Pancreas (tissue), 10 donors: ENCODE results near the gene CER1. TPM values are rescaled to one million over a fixed set of nuclear protein-coding genes. Genes with fewer than 3 reads are reported as not detected.

Source experiments
- ATAC-seq, 4 donors: fragments of 200-7000 bp; cut with Tn5 transposase; one replicate each; pipeline versions ENCODE4 v1.8.0 to v1.9.1; 2020; ENCODE audit warnings: mild to moderate bottlenecking in 4 of 4, moderate library complexity in 4 of 4
- DNase-seq, 6 donors: peaks; one replicate each; pipeline ENCODE4 v3.0.0-alpha.2; 2020
- FAIRE-seq: peaks from 2 replicates; lab custom pipeline; 2012; peaks lifted over from hg19 to GRCh38; lab: Jason Lieb, UNC
- H3K27ac ChIP-seq, 4 donors: fragments of 200-600 bp; sonication (generic); 1 replicate in 3 of 4; 2 replicates in 1 of 4; pipeline versions ENCODE4 v1.5.0 to v1.8.0; 2020
- H3K27me3 ChIP-seq, 4 donors: fragments of 200-600 bp; one replicate each; pipeline ENCODE4 v1.8.0; 2021
- H3K36me3 ChIP-seq, 3 donors: fragments of 200-600 bp; sonication (generic) in 1 of 3; one replicate each; pipeline versions ENCODE4 v1.5.0 to v1.8.0; 2020 to 2021
- H3K4me1 ChIP-seq, 3 donors: fragments of 200-600 bp; one replicate each; pipeline ENCODE4 v1.8.0; 2021
- H3K4me3 ChIP-seq, 4 donors: fragments of 200-600 bp; sonication (generic) in 2 of 4; one replicate each; pipeline versions ENCODE4 v1.5.0 to v1.8.0; 2020 to 2021
- H3K9me3 ChIP-seq, 4 donors: fragments of 200-600 bp; one replicate each; pipeline ENCODE4 v1.8.0; 2021
- WGBS, 2 donors: extraction: QIAGEN DNeasy Blood & Tissue Kit; methylation state at CpG; one replicate each; pipeline ENCODE4 v1.1.7; 2013; 5-methylcytosine and 5-hydroxymethylcytosine counted together
- intact Hi-C, 3 donors: fragments of 100-400 bp; cut with DNase I; formaldehyde crosslinking; loops; one replicate each; pipeline versions ENCODE4 v1.11.1 to v1.14.2; 2022
- polyA plus RNA-seq, 2 donors: library from polyadenylated mRNA; stranded (reverse); fragments of 200-250 nt; gene quantifications; one replicate each; pipeline ENCODE4 v1.2.3, GENCODE V29; 2013
- total RNA-seq, 6 donors: library from RNA; stranded (reverse); fragmentation: NEBNext Ultra II Directional in 4 of 6; extraction: Animal tissue kit (Norgen Biotek cat#: 25700) in 4 of 6; gene quantifications; one replicate each; pipeline versions ENCODE4 v1.2.1 to v1.2.4, GENCODE V29; 2021 to 2023
- TF ChIP-seq, protein P1 (sequence below), 4 donors: fragments of 200-600 bp; sonication (generic) in 3 of 4; IDR thresholded peaks; one replicate each; pipeline versions ENCODE4 v1.5.0 to v1.8.0; 2021; ENCODE audit warnings: antibody characterized with exemption in 4 of 4
- donor health status: healthy with polysubstance abuse.
- donor health status: DM: no; HTN: no; CAD: no; lungs with moderate emphysema.
- donor health status: DM: no; HTN: no; CAD: no.
- donor health status: control.
- donor health status: control.
- donor health status: Bipolar disorder and iron deficiency.
- donor health status: DM: yes; HTN: yes; CAD: no.
- donor health status: DM: no; HTN: no; CAD: no.
- donor health status: DM: no; HTN: no; CAD: no.
- donor health status: DM: yes; HTN: yes; CAD: no.

Gene CER1
- total and polyA plus RNA-seq, 8 donors, result 0.12 TPM; not detected in 7

DNA sequence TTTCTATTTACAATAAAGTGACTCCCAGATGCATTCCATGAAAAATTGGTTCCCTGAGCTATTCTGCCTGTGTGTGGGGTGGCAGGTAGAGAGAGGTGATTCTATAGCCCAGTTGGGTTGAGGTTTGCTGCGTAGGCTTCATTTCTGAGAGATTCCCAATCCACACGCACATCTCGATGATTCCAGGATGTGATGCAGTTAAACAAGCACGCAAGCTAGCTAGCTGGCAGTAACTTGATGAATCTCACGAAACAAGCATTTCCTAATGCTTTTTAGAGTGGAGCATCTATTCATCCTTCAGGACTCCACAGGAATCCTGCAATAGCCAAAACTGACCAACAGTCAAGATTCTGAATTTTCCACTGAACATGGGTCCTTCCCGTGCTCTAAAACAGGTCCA is 43.8 kb upstream of the CER1 start:
- ATAC-seq (no peak), FAIRE-seq (no peak), DNase-seq (no peak)
- Histone ChIP-seq H3K4me3 (no peak overlapping the region), H3K4me1 (no peaks in the 10 kb centered on the region), H3K27ac (no peak overlapping the region), H3K27me3 (no peaks in the 10 kb centered on the region), H3K9me3 (no peaks in the 10 kb centered on the region), H3K36me3 (peaks cover 0 to 4% (median 0%) of the 10 kb centered on the region in 3 donors)
- TF ChIP-seq, protein P1, sequence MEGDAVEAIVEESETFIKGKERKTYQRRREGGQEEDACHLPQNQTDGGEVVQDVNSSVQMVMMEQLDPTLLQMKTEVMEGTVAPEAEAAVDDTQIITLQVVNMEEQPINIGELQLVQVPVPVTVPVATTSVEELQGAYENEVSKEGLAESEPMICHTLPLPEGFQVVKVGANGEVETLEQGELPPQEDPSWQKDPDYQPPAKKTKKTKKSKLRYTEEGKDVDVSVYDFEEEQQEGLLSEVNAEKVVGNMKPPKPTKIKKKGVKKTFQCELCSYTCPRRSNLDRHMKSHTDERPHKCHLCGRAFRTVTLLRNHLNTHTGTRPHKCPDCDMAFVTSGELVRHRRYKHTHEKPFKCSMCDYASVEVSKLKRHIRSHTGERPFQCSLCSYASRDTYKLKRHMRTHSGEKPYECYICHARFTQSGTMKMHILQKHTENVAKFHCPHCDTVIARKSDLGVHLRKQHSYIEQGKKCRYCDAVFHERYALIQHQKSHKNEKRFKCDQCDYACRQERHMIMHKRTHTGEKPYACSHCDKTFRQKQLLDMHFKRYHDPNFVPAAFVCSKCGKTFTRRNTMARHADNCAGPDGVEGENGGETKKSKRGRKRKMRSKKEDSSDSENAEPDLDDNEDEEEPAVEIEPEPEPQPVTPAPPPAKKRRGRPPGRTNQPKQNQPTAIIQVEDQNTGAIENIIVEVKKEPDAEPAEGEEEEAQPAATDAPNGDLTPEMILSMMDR (IDR thresholded peaks at IDR 0.05), result no peak
- intact Hi-C loops, result no loop called here
- 92 to 95% methylated on average over 6 of the region's 6 CpGs for WGBS, 2 donors

DNA sequence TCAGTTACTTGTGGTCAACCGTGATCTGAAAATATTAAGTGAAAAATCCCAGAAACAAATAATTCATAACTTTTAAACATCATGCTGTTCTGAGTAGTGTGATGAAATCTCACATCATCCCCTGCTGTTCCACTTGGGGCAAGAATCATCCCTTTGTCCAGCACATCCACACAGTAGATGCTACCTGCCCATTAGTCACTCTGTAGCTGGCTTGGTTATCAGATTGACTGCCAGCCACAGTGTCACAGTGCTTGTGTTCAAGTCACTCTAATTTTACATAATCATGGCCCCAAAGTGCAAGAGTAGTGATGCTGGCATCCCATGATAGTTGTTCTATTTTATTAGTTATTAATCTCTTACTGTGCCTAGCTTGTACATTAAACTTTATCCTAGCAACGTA is 39.1 kb upstream of the CER1 start:
- Histone ChIP-seq H3K36me3 (no peaks in the 10 kb centered on the region), H3K9me3 (no peaks in the 10 kb centered on the region), H3K4me1 (no peaks in the 10 kb centered on the region), H3K4me3 (no peak overlapping the region), H3K27ac (no peak overlapping the region), H3K27me3 (no peaks in the 10 kb centered on the region)
- intact Hi-C loops, result no loop called here
- DNase-seq (no peak), FAIRE-seq (no peak), ATAC-seq (no peak)
- TF ChIP-seq, protein P1 (IDR thresholded peaks at IDR 0.05), result no peak
- 78 to 82% methylated on average over 2 of the region's 2 CpGs for WGBS, 2 donors

DNA sequence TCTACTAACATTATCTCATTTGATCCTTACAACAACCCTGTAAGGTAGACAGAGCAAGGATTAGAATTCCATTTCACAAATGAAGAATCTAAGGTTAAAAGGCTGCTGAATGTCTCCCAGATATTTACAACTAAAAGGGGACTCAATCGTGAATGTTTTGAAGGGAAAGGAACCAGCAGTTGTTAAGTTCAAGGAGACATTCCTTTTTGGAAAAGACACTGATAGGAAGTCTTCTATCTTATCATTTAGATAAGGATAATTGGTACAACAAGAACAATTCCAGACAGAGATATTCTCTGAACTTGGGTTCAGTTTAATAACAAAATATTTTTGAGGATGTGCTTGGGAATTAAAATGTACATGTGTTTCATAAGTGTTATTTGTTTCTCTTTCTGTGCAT is 37.5 kb upstream of the CER1 start:
- ATAC-seq, result no peak
- Histone ChIP-seq H3K4me1 (no peaks in the 10 kb centered on the region), H3K36me3 (peaks cover 0 to 5% (median 0%) of the 10 kb centered on the region in 3 donors), H3K4me3 (no peak overlapping the region), H3K27ac (no peak overlapping the region), H3K9me3 (no peaks in the 10 kb centered on the region), H3K27me3 (no peaks in the 10 kb centered on the region)
- intact Hi-C loops, result no loop called here
- DNase-seq, result no peak
- FAIRE-seq, result no peak
- TF ChIP-seq, protein P1 (IDR thresholded peaks at IDR 0.05), result no peak
- WGBS, 2 donors, result 0% methylated on average over 1 of the region's 1 CpG

DNA sequence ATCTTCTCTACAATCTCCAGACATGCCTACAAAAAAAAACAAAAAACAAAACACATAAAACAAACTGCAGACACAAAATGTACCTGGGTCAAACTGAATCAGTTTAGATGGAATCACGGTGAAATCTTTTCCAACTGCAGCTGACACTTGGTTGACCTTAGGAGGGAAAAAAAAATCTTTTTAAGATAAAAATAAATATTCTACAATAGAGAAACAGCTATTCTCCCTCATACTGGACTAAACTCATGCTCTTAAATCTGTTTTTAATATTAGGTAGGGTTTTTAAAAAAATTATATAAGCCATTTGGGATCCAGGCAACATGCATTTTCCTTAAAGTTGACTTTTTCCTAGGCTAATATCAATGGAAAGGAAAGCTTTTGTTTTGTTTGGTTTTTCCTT is 33.8 kb upstream of the CER1 start:
- WGBS, 2 donors, result 86 to 89% methylated on average over 1 of the region's 1 CpG
- H3K9me3 ChIP-seq, result no peaks in the 10 kb centered on the region
- TF ChIP-seq, protein P1 (IDR thresholded peaks at IDR 0.05), result no peak

DNA sequence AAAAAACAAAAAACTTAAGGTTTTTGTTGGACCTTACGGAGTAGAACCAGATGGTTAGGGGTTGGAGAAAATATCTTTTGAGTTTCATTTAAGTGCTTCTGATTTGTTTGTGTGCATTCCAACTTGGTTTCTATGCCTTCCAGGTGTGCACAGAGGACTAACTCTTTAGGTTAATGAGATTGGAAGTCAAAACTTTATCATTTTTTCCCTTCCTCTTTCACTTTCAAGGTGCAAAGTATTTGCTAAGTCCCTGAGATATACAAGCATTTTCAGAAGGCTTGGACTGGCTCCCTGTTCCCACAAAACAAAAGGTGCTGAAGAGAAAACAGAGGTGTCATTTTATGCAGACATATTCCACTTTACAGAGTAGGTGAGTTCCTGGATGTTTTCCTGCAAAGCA is 30.3 kb upstream of the CER1 start:
- H3K27me3 ChIP-seq, result no peaks in the 10 kb centered on the region
- H3K9me3 ChIP-seq, result no peaks in the 10 kb centered on the region
- TF ChIP-seq, protein P1 (IDR thresholded peaks at IDR 0.05), result no peak
- H3K27ac ChIP-seq, result no peak overlapping the region
- DNase-seq, result no peak
- ATAC-seq, result no peak
- 95 to 97% methylated on average over 1 of the region's 1 CpG for WGBS, 2 donors
- no peaks in the 10 kb centered on the region for H3K4me1 ChIP-seq
- H3K36me3 ChIP-seq, result peaks cover 0 to 15% (median 7%) of the 10 kb centered on the region in 3 donors
- intact Hi-C loops, result no loop called here
- H3K4me3 ChIP-seq, result no peak overlapping the region
- no peak for FAIRE-seq

More for the DNA sequence above, 33.8 kb upstream of the CER1 start:
- H3K36me3 ChIP-seq, result peaks cover 0 to 5% (median 0%) of the 10 kb centered on the region in 3 donors
- no peak overlapping the region for H3K4me3 ChIP-seq
- no peak for FAIRE-seq
- ATAC-seq, result no peak
- H3K4me1 ChIP-seq, result no peaks in the 10 kb centered on the region
- H3K27me3 ChIP-seq, result no peaks in the 10 kb centered on the region
- no peak overlapping the region for H3K27ac ChIP-seq
- no peak for DNase-seq
- intact Hi-C loops, result no loop called here
